ENCODE measurements around the gene APOA1.

APOA1 gene

DNA sequence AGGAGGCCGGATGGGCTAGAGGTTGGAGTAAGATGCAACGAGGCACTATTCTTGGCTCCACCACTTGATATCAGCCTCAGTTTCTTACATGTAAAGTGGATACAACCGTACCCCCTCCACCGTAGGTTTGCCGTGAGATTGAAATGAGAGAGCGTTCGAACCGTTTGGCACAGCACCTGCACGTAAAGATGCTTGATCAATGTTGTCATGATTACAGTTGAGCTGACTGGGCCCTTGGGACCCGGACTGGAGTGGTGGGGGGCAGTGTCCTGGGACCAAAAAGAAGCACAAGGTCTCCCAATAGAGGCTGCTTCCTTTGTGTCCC is 4.0 kb downstream of the APOA1 start:
- DNase-seq, result no peak

DNA sequence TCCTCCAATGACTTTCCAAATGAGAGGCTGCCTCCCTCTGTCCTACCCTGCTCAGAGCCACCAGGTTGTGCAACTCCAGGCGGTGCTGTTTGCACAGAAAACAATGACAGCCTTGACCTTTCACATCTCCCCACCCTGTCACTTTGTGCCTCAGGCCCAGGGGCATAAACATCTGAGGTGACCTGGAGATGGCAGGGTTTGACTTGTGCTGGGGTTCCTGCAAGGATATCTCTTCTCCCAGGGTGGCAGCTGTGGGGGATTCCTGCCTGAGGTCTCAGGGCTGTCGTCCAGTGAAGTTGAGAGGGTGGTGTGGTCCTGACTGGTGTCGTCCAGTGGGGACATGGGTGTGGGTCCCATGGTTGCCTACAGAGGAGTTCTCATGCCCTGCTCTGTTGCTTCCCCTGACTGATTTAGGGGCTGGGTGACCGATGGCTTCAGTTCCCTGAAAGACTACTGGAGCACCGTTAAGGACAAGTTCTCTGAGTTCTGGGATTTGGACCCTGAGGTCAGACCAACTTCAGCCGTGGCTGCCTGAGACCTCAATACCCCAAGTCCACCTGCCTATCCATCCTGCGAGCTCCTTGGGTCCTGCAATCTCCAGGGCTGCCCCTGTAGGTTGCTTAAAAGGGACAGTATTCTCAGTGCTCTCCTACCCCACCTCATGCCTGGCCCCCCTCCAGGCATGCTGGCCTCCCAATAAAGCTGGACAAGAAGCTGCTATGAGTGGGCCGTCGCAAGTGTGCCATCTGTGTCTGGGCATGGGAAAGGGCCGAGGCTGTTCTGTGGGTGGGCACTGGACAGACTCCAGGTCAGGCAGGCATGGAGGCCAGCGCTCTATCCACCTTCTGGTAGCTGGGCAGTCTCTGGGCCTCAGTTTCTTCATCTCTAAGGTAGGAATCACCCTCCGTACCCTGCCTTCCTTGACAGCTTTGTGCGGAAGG is 4.8 kb downstream of the APOA1 start:
- no peak for DNase-seq

DNA sequence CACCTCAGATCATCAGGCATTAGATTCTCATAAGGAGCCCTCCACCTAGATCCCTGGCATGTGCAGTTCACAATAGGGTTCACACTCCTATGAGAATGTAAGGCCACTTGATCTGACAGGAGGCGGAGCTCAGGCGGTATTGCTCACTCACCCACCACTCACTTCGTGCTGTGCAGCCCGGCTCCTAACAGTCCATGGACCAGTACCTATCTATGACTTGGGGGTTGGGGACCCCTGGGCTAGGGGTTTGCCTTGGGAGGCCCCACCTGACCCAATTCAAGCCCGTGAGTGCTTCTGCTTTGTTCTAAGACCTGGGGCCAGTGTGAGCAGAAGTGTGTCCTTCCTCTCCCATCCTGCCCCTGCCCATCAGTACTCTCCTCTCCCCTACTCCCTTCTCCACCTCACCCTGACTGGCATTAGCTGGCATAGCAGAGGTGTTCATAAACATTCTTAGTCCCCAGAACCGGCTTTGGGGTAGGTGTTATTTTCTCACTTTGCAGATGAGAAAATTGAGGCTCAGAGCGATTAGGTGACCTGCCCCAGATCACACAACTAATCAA is 5.6 kb downstream of the APOA1 start:
- DNase-seq, result no peak

DNA sequence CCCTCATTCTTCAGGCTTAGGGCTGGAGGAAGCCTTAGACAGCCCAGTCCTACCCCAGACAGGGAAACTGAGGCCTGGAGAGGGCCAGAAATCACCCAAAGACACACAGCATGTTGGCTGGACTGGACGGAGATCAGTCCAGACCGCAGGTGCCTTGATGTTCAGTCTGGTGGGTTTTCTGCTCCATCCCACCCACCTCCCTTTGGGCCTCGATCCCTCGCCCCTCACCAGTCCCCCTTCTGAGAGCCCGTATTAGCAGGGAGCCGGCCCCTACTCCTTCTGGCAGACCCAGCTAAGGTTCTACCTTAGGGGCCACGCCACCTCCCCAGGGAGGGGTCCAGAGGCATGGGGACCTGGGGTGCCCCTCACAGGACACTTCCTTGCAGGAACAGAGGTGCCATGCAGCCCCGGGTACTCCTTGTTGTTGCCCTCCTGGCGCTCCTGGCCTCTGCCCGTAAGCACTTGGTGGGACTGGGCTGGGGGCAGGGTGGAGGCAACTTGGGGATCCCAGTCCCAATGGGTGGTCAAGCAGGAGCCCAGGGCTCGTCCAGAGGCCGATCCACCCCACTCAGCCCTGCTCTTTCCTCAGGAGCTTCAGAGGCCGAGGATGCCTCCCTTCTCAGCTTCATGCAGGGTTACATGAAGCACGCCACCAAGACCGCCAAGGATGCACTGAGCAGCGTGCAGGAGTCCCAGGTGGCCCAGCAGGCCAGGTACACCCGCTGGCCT is 7.1 kb downstream of the APOA1 start:
- no peak for DNase-seq

DNA sequence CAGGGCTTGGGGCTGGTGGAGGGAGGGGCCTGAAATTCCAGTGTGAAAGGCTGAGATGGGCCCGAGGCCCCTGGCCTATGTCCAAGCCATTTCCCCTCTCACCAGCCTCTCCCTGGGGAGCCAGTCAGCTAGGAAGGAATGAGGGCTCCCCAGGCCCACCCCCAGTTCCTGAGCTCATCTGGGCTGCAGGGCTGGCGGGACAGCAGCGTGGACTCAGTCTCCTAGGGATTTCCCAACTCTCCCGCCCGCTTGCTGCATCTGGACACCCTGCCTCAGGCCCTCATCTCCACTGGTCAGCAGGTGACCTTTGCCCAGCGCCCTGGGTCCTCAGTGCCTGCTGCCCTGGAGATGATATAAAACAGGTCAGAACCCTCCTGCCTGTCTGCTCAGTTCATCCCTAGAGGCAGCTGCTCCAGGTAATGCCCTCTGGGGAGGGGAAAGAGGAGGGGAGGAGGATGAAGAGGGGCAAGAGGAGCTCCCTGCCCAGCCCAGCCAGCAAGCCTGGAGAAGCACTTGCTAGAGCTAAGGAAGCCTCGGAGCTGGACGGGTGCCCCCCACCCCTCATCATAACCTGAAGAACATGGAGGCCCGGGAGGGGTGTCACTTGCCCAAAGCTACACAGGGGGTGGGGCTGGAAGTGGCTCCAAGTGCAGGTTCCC is 7.8 kb downstream of the APOA1 start, which contains the start of gene APOC3:
Gene APOC3 (plus strand): TSS at position 383 of the 659 bp plus-strand sequence. CDS start 676 bp downstream, outside the sequence.
- peak; percentile 79 for DNase-seq

DNA sequence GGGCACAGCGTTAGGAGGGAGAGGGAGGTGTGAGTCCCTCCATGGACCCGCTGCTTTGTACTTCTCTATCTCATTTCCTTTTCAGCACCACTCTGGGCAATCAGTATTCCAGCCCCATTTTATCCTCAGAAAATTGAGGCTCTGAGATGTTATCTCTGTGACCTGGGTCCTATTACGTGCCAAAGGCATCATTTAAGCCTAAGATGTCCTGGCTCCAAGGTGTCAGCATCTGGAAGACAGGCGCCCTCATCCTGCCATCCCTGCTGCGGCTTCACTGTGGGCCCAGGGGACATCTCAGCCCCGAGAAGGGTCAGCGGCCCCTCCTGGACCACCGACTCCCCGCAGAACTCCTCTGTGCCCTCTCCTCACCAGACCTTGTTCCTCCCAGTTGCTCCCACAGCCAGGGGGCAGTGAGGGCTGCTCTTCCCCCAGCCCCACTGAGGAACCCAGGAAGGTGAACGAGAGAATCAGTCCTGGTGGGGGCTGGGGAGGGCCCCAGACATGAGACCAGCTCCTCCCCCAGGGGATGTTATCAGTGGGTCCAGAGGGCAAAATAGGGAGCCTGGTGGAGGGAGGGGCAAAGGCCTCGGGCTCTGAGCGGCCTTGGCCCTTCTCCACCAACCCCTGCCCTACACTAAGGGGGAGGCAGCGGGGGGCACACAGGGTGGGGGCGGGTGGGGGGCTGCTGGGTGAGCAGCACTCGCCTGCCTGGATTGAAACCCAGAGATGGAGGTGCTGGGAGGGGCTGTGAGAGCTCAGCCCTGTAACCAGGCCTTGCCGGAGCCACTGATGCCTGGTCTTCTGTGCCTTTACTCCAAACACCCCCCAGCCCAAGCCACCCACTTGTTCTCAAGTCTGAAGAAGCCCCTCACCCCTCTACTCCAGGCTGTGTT is 8.5 kb downstream of the APOA1 start:
- DNase-seq, result no peak

DNA sequence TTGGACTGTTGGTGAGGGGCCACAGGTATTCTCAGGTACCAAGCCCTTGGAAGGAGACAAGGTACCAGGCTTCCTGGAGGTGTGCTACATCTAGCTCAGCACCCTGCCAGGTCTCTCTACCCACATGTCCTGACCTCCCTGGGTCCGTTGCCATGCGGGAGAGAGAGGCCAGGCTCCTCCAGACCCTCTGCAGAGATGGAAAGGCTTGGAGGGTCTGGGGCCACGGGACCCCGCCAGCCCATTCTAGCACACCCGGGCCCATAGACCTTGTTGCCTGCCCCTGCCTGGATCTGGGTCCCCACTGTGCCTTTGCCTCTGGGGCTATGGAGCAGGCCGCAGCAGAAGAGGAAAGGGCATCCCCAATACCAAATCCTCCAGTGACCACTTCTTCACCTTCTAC is 10.0 kb downstream of the APOA1 start:
- DNase-seq, result no peak

DNA sequence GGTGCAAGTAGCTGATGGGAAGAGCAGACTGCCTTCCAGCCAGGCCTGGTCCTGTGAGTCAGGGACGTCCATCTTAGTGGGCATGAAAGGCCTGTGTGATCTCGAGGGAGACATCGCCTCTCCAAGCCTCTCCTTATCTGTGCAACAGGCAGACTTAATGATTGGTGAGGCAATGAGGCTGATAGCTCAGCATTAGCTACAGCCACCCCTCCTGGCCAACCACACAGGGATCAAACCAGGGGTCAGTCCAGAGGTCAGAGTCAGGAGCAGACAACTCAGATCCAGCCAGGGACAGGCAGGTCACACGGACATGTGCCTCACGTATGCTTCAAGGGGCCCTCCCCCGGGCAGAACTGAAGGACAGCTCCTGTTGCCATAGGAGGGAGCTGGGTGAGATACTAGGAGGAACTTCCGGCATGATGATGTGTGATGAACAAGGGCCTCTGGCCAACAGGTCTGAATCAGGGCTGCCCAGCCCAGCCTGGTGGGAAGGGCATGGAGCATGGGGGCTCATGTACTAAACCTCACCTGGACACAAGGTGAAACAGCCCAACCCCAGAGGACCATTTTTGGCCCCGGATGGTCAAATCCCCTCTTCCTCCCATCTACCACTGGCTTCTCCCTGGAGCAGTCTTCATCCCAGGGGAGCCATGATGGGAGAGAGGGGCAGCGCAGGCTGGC is 10.5 kb downstream of the APOA1 start:
- DNase-seq, result no peak

DNA sequence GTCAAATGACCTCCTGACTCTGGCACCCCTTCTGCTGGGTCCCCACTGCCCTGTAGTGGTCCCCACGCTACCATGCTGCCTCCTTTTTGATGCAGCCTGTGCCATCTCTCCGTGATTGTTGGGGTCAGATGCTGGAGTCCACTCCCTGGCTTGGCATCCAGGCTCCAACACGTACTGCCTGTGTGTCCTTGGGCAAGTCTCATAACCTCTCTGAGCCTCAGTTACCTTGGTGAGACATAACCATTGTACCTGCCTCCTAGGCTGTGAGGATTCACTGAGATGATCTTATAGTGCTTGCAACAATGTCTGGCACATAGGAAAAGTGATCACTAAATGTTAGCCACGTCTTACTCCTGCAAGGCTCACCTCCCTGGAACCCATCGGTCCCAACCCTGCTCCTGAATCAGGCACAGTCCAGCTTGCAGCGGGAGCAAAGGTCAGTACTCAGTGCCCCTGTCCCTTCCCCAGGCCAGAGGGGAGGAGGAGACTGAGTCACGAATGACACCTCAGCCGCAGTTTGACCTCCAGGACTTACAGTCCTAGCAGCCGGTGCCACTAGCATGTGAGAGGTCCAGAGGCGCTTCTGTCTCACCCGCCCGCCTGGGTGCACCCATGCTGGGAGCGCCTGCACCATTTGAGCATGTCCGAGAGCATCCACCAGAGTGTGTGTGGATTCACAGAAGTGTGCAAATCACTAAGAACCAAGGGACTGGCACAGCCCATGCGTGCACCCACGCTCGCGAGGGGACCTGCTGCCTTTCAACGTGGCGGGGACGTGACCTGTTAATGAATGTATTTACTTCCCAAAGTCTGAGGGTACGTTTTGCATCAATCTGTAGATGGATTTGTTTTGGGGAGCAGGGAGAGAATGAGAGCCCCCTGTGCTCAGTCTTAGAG is 11.3 kb downstream of the APOA1 start:
- no peak for DNase-seq

DNA sequence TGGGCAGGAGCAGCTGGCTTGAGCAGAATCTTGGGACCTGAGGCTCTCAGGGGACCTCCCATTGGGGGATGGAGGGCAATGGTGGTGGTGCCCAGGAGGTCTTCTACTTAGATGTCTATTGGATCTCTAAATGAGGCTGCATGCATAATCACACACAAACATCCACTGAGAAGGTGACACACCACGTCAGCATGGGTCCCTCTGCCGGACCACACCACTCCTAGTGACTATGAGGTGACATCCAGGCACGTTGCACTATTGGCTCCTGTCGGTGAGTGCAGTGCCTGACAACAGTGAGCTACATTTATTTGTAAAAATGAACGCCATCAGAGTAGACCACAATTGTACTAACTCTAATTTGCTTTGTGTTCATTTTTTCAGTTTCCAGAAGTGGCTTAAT is 12.0 kb downstream of the APOA1 start:
- no peak for DNase-seq

DNA sequence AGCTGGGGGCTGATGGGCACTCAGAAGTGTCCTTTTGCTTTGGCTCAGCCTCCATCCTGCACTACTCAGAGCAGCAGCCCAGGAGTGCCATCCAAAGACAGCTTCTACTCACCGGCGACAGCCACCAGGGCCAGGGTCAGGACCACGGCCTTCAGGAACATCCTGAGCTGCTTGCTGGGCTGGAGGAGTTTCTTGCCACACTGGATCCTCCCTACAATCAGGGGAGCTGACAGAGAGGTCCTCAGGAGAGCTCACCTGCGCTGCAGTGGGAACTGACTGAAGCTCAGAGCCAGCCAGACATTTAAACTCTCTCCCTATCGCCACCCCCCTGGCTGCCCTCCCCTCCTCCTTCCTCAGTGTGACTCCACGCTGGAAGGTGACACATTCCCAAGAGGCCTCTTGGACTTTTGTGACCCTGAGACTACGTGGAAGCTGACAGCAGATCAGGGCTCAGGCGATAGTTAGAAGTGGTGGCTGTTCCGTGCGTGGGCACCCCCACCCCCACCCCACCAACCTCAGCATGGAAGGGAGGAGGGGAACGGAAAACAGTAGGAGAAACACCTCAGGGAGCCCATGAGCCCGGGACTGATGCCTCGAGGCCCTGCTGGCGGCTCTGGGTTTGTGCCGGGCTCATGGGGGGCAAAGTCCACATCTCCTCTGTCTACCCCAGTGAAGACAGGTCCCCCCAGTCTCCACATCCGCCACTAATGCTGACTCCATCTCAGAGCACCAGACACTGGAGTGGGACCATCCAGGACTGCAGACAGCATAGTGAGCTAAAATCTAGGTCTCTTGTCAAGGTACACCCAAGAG is 14.2 kb downstream of the APOA1 start, which contains the start of gene APOA4:
Gene APOA4 (minus strand): TSS at position 274 of the 813 bp plus-strand sequence. CDS start 113 bp downstream, at position 161.
- no peak for DNase-seq

DNA sequence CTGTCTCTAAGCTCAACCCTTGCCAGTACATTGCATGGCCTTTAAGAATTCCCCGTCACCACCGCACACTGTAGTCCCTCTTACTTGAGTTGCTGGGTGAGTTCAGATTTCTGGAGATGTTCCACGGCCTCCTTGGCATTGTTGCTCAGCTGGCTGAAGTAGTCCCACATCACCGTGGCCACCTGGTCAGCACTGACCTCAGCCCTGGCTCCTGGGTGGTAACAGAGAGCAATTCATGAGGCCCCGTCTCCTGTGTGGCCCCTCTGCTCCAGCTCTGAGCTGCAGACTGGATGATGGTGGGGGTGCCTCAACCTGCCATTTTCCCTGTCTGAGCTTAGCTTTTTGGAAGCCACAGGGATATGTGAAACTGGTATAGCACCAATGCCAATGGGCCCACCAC is 14.8 kb downstream of the APOA1 start:
- DNase-seq, result no peak

DNA sequence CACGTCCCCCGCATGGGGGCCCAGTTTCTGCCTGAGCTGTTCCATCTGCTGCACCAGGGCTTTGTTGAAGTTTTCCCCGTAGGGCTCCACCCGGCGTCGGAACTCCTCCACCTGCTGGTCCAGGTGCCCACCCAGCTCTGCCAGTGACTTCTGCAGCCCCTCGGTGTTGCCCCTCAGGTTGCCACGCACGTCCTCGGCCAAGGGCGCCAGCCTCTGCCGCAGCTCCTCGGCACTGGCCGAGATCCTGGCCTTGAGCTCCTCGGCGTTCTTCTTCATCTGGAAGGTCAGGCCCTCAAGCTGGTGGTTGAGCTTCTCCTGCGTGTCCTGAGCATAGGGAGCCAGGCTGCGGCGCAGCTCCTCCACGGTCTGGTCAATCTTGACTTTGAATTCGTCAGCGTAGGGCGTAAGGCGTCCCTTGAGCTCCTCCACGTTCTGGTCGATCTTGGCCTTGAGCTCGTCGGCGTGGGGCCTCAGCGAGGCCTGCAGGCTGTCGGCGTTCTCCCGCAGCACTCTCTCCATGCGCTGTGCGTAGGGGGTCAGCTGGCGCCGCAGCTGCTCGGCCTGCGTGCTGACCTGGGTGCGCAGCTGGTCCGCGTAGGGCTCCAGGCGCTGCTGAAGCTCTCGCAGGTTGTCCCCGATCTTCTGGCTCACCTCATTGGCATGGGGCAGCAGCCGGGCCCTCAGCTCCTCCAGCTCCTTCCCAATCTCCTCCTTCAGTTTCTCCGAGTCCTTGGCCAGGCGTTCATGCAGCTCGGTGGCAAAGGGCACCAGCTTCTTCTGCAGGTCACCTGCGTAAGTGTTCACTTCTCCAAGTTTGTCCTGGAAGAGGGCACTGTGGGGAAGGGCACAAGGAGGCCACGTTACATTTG is 16.1 kb downstream of the APOA1 start:
- DNase-seq, result no peak

DNA sequence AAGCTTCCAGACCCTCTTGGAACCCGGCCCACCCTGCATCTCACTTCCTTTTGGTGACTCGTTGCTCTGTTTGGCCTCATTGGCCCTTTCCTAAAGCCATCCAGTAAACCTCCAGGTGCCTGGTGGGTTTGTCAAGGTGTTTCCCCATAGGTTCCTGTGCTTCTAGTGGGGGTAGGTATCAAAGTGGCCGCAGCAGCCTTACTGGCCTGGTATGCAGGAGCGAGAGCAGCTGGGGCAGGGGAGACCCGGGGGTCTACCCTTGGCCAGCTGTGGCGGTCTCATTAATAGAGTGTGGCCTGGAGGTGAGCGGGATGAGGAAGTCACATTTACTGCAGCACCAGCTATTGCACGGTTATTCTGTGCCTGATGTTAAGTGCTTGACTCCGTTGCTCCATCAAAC is 18.4 kb downstream of the APOA1 start:
- DNase-seq, result no peak

DNA sequence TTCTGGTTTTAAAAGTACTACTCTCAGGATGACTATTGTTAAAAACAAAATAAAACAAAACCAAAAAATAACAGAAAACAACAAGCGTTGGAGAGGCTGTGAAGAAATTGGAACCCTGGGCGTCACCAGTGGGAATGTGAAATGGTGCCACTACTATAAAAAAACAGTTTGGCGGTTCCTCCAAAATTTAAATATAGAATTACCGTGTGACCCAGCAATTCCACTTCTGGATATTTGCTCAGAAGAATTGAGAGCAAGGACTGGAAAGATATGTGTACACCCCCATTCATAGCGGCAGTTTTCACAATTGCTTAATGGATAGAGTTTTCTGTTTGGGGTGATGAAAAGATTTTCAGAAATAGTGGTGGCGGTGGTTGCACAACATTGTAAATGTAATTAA is 22.9 kb downstream of the APOA1 start:
- no peak for DNase-seq

DNA sequence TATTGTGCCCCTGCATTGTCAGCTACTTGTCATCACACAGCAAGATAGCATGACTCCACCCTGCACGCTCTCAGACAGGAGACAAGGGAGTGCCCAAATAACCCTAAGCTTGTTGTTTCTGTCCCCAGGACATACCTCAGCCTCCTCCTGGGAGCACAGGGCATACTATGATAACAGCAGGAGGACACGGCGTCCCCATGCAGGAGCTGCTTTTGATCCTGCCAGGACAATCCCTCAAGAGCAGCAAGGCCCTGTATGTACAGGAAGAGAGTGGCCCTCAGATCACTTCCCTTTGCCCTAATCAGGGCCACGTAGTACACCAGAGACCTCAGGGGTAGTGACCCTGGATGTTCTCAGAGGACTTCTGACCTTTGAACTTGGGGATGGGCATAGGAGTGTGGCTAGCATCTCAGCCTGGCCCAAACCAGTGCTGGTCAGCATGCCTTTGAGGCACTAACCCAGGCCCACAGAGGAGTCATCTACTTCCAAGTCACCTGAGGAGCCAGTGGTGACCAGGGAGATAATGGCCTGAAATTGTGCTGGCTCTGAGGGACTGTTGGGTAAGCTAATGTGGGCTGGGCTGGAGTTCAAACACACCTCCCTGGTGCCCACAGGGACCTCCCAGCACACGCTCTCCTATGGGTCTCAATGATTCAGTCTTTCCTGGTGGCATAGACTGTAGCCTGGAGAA is 23.5 kb downstream of the APOA1 start:
- DNase-seq, result no peak

DNA sequence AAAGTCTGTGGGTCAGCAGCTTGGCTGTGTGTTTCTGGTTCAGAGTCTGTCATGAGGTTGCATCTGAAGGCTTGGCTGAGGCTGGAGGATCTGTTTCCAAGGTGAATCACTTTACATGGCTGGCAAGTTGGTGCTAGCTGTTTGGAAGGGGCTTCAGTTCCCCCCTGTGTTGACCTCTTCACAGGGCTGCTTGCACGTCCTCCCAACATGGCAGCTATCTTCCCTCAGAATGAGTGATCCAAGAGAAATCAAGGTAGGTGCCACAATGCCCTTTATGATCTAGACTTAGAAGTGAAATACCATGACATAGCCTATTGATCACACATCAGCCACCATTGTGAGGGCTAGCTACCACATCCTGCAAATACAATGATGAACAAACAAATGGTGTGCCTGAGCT is 24.3 kb downstream of the APOA1 start:
- no peak for DNase-seq

DNA sequence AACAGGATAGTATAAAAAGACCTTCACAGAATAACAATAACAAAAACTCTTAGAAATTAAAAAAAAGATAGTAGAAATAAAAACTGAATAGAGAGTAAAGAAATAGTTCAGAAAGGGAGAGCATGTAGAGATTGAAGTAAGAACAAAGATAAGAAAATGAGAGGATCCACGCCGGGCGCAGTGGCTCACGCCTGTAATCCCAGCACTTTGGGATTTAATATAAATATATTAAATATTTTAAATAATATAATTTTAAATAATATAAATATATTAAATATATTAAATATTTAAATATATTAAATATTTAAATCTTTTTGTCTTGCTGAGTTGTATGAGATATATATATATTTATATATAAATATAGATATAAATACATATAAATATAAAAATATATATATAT is 25.3 kb downstream of the APOA1 start:
- no peak for DNase-seq

Measured in fibroblast of skin of scalp (primary cell).